HepG2 (cell line): Measurements from ENCODE around the gene FKBP10. TPM values are rescaled to one million over a fixed set of nuclear protein-coding genes. Genes with fewer than 3 reads are reported as not detected.
A peak's percentile ranks its signal among the peaks of the same experiment; 100 is the strongest.

Source experiments
- ARID5B ChIP-seq: IDR thresholded peaks from 2 replicates; pipeline ENCODE4 v1.4.0; 2020; ENCODE audit warnings: mild to moderate bottlenecking, missing genetic modification reagents
- CERS6 ChIP-seq: sonication (generic); formaldehyde crosslinking; IDR thresholded peaks from 2 replicates; pipeline ENCODE4 v1.5.0; 2020; ENCODE audit warnings: missing genetic modification reagents
- ETV6 ChIP-seq: sonication (generic); formaldehyde crosslinking; conservative IDR thresholded peaks from 2 replicates; pipeline ENCODE4 v1.4.0; 2020; ENCODE audit warnings: missing genetic modification reagents
- FLYWCH1 ChIP-seq: sonication (generic); formaldehyde crosslinking; IDR thresholded peaks from 2 replicates; pipeline ENCODE4 v1.8.1; 2023; ENCODE audit warnings: mild to moderate bottlenecking, missing genetic modification reagents
- HNF4A ChIP-seq: sonication (generic); formaldehyde crosslinking; IDR thresholded peaks from 2 replicates; pipeline ENCODE4 v1.4.0; 2020; ENCODE audit warnings: missing genetic modification reagents
- MED13 ChIP-seq: sonication (generic); formaldehyde crosslinking; IDR thresholded peaks from 2 replicates; pipeline ENCODE4 v1.5.0; 2020; ENCODE audit warnings: missing genetic modification reagents
- RCOR2 ChIP-seq: IDR thresholded peaks from 2 replicates; pipeline ENCODE4 v1.6.1; 2016; ENCODE audit warnings: missing biosample characterization, missing genetic modification reagents
- RXRB ChIP-seq: IDR thresholded peaks from 2 replicates; pipeline ENCODE4 v1.6.1; 2016; ENCODE audit warnings: borderline replicate concordance, missing genetic modification reagents, missing compliant biosample characterization
- SRSF4 ChIP-seq: fragments of 200-400 bp; formaldehyde crosslinking; IDR thresholded peaks from one replicate; pipeline ENCODE4 v1.6.1; 2018; ENCODE audit warnings: mild to moderate bottlenecking, low read depth, low read length, moderate library complexity; ENCODE audit not compliant: poor library complexity, severe bottlenecking
- TFDP1 ChIP-seq: IDR thresholded peaks from 2 replicates; pipeline ENCODE4 v1.6.1; 2016; ENCODE audit warnings: missing compliant biosample characterization, missing genetic modification reagents, borderline replicate concordance
- ZBTB26 ChIP-seq: IDR thresholded peaks from 2 replicates; pipeline ENCODE4 v1.6.1; 2016; ENCODE audit warnings: missing compliant biosample characterization, missing genetic modification reagents, borderline replicate concordance
- ZEB1 ChIP-seq: IDR thresholded peaks from 2 replicates; pipeline ENCODE4 v1.6.1; 2012; ENCODE audit warnings: mild to moderate bottlenecking, low read depth, inconsistent platforms; ENCODE audit not compliant: insufficient replicate concordance
- ZNF274 ChIP-seq: sonication (generic); formaldehyde crosslinking; IDR thresholded peaks from 2 replicates; pipeline ENCODE4 v1.5.1; 2020; ENCODE audit warnings: mild to moderate bottlenecking, missing genetic modification reagents
- ZNF3 ChIP-seq: IDR thresholded peaks from 2 replicates; pipeline ENCODE4 v1.7.0; 2017; ENCODE audit warnings: inconsistent platforms
- ZNF605 ChIP-seq: sonication (generic); formaldehyde crosslinking; IDR thresholded peaks from 2 replicates; pipeline ENCODE4 v1.8.0; 2022; ENCODE audit warnings: mild to moderate bottlenecking, missing genetic modification reagents
- ZNF816 ChIP-seq: sonication (generic); formaldehyde crosslinking; IDR thresholded peaks from 2 replicates; pipeline ENCODE4 v1.8.0; 2022; ENCODE audit warnings: missing genetic modification reagents, mild to moderate bottlenecking, borderline replicate concordance
- polyA plus RNA-seq, 8 experiments: library from polyadenylated mRNA; depleted of rRNA in 3 of 8; stranded (reverse) in 7 of 8; unstranded in 1 of 8; fragments of >200 nt; fragmentation: Illumina TruSeq in 4 of 8; extraction: Trizol in 4 of 8; gene quantifications; 2 replicates each; pipeline versions ENCODE4 v1.2.1 to v1.2.3, GENCODE V29; 2011 to 2016; ENCODE audit warnings: low read depth in 4 of 8, missing spikeins in 1 of 8, mixed read lengths in 1 of 8; ENCODE audit not compliant: insufficient read depth in 1 of 8
- total RNA-seq, 5 experiments: library from RNA; depleted of rRNA; stranded (reverse); fragments of >200 nt; fragmentation: Illumina TruSeq; extraction: Trizol; gene quantifications; 2 replicates each; pipeline ENCODE4 v1.2.3, GENCODE V29; 2016; ENCODE audit warnings: low read depth in 1 of 5
- TF ChIP-seq, protein P1 (sequence below): sonication (generic); formaldehyde crosslinking; IDR thresholded peaks from 2 replicates; pipeline ENCODE4 v1.4.0; 2020; ENCODE audit warnings: missing genetic modification reagents

FKBP10 gene
- total and polyA plus RNA-seq, 2 of the 13 experiments (the other 11 are each of a cell fraction or from before 2014, with no cell fraction given): 149 to 573 TPM

DNA sequence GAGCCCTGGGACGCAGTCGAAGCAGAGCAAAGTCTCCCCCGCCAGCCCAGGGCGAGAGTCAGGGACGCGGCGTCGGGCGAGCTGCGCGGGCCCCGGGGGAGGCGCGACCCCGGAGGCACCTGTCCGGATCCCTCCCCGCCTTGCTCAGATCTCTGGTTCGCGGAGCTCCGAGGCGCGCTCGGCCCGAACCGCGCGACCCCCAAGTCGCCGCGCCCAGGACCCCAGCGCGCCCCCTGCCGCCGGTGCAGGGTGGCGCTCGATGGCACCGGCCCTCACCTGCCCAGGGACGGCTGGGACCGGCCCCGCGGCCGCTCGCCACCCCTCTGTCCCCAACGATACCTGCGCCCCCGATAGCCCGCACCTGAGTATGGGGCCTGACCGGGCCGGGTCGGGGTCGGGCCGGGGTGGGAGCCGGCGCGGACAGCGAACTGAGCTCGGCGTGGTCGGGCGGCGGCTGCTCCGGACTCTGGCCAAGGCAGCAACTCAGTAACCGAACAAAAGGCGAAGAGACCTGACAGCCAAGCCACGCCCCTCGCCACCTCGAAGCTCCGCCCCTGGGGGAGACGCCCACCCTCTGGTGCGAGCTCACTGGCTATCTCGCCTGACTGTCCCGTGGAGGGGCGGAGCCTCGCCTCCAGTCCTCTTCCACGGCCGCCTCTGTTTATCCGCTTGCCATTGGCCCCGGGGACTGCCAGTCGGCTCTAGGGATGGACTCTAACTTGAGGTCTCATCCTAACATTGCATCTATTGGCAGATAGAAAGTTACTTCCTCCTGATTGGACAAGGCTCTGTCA is 26.4 kb upstream of the FKBP10 start, which contains the start of gene JUP (continued):
- TF ChIP-seq ZBTB26 (no peak), RXRB (peak; percentile 44), ZNF816 (CRISPR knock-in tag) (no peak; the same call in 1 of the 2 replicates), SRSF4 (no peak), ZNF3 (CRISPR knock-in tag) (0 out of 2 replicates have a peak, but pooled peaks have one; percentile 34), HNF4A (CRISPR knock-in tag) (peak; percentile 36; the same call in 1 of the 2 replicates), ZNF274 (CRISPR knock-in tag) (no peak), ARID5B (CRISPR knock-in tag) (no peak), FLYWCH1 (no peak), ETV6 (CRISPR knock-in tag) (0 out of 2 replicates have a peak, but pooled peaks have one; percentile 11), TFDP1 (CRISPR knock-in tag) (peak; percentile 15; the same call in 1 of the 2 replicates), ZEB1 (peak; percentile 61), CERS6 (CRISPR knock-in tag) (no peak), MED13 (CRISPR knock-in tag) (peak; percentile 68; the same call in 1 of the 2 replicates), RCOR2 (CRISPR knock-in tag) (peak; percentile 56; the same call in 1 of the 2 replicates), ZNF605 (peak; percentile 73)
- TF ChIP-seq, protein P1, sequence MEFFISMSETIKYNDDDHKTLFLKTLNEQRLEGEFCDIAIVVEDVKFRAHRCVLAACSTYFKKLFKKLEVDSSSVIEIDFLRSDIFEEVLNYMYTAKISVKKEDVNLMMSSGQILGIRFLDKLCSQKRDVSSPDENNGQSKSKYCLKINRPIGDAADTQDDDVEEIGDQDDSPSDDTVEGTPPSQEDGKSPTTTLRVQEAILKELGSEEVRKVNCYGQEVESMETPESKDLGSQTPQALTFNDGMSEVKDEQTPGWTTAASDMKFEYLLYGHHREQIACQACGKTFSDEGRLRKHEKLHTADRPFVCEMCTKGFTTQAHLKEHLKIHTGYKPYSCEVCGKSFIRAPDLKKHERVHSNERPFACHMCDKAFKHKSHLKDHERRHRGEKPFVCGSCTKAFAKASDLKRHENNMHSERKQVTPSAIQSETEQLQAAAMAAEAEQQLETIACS: no peak
